Stimulated activated CD4-positive, alpha-beta T cell treated with anti-CD3 and anti-CD28 coated beads, Interleukin-15, amount 100 ng/mL, for 48 hours (primary cell): ENCODE measurements around the gene DHX16.
"Not testable (repeated sequence)": the region's sequence is repeated elsewhere in the genome, so short reads cannot be mapped to it uniquely, and the experiment has no call there.

Experiments used
- DNase-seq, 2 donors: peaks; one replicate each; pipeline ENCODE4 v3.0.0-alpha.2; 2020; ENCODE audit warnings: low read depth in 2 of 2

Gene DHX16

GRCh38 chr6:30672445-30673253 is at the start of gene DHX16:
Gene DHX16, minus strand, starts transcription at chr6:30673006. Its CDS starts 165 bp downstream, at chr6:30672841.
- DNase-seq = peak; percentile 77 to 89

GRCh38 chr6:30722025-30722279 is 49.1 kb upstream of the DHX16 start:
- not testable (repeated sequence) for DNase-seq

GRCh38 chr6:30721198-30722024 is 48.6 kb upstream of the DHX16 start:
- peak; percentile 90 to 95 for DNase-seq

DNA sequence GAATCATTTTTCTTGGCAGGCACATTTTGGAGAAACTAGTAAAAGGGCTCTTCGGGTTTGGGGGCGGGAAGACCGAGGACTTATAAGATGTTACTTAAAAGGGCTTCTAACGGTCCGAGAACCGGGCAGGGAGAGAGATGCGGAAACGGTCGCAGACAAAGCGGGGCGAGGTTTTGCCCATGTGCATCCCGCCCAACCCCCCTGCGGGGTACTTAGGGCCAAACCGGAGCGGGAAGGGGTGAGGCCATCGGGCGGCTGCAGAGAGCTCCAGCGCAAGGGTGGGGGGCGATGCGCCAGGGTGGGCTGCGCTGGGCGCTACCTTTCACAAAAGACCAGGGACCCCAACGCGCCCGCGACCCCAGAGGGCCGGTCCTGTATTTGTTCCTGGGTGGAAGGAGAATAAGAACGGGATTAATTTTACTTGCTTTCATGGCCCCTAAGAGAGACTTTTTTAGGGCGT is 48.0 kb upstream of the DHX16 start:
- DNase-seq = no peak

DNA sequence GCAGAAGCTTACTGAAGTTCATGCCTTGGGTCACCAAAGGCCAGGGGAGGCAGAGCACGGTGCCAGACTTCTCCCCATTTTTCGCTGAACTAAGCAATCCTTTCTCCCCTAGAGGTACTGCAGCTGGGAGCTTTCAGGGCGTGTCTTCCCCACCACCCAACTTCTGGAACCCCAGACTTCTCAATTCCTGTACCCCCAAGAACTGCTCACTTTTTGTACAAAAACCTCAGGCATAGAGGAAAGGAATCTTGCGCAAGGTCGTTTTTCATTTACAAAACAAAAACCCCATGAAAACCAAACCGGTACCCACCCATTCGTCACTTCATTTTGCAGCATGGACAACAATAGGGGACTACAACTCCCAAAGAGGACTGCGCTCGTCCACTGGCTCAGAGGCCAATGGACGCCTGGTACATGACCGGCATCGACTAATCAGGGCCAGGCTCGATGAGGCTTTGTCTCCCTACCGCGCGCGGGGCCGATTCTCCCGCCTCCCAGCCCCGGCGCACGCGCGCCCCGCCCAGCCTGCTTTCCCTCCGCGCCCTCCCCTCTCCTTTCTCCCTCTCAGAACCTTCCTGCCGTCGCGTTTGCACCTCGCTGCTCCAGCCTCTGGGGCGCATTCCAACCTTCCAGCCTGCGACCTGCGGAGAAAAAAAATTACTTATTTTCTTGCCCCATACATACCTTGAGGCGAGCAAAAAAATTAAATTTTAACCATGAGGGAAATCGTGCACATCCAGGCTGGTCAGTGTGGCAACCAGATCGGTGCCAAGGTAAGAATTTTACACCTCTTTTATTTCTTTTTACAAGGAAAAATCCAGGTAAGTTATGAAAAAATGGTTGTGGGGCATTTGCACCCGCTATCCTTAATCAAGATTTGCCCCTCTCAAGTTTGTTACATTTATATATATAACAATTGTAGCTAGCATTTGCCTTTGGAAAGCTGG is 47.3 kb upstream of the DHX16 start, which contains the start of gene TUBB:
Gene TUBB, plus strand, starts transcription at position 562 of the 947 bp plus-strand sequence. Its CDS starts 155 bp downstream, at position 717.
- DNase-seq = peak; percentile 94

GRCh38 chr6:30719356-30719755 is 46.5 kb upstream of the DHX16 start:
- no peak for DNase-seq

- not testable (repeated sequence) for DNase-seq
Measured at GRCh38 chr6:30717845-30718720, 45.3 kb upstream of the DHX16 start.

GRCh38 chr6:30717129-30717844 is 44.5 kb upstream of the DHX16 start, which contains the start of gene MDC1:
Gene MDC1, minus strand, starts transcription at chr6:30717281. Its CDS starts 2,106 bp downstream, at chr6:30715175.
- peak; percentile 99 for DNase-seq

DNA sequence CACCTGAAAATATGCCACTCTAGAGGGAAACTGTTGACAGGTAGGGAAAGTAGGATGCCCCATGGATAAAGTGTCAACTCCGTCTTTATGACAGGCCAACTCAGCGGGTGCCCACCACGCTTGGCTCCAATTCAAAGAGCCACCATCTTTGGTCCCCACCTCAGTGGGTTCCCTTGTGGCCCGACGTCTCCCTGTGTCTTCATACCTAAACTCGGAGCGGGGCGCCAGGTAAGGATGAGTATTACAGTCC is 44.0 kb upstream of the DHX16 start:
- DNase-seq = no peak

DNA sequence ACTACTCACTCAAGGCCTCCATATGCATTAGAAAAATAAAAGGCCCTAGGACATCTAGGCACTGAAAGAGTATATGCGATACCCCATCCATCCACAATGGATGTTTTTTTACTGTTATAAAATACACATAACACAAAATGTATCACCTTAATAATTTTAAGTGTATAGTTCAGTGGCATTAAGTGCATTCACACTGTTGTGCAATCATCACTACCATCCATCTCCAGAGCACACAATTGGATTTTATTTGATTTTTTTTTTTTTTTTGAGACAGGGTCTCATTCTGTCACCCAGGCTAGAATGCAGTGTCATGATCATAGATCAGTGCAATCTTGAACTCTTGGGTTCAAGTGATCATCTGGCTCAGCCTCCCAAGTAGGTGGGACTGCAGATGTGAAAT is 41.5 kb upstream of the DHX16 start:
- DNase-seq = no peak

DNA sequence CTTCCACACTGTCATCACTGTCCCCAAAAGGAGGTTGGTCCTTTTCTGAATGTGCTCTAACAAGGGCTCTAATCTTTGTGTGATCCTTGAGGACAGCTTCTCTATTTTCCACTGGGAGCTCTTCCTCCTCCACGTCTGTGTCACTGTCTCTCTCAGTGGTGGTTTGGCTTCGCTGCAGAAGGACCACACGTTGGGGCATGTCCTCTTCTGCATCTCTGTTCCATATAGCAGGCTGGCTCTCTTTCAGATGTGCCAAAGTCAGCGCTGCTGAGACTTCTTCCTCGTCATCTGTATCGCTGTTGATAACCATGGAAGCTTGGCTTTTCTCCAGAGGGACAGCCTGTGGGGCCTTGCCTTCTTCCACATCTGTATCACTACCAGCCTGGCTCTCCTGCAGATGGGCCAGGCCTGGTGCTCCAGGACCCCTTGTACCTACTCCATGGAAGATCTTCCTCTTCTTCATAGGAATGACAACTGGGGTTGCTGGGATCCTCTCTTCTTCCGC is 39.7 kb upstream of the DHX16 start:
- DNase-seq = no peak

GRCh38 chr6:30711758-30712380 is 39.1 kb upstream of the DHX16 start:
- DNase-seq = no peak

GRCh38 chr6:30709101-30709868 is 36.5 kb upstream of the DHX16 start:
- no peak for DNase-seq

GRCh38 chr6:30707281-30707850 is 34.6 kb upstream of the DHX16 start:
- no peak for DNase-seq

- DNase-seq = no peak
Measured at GRCh38 chr6:30705620-30706019, 32.8 kb upstream of the DHX16 start.

DNA sequence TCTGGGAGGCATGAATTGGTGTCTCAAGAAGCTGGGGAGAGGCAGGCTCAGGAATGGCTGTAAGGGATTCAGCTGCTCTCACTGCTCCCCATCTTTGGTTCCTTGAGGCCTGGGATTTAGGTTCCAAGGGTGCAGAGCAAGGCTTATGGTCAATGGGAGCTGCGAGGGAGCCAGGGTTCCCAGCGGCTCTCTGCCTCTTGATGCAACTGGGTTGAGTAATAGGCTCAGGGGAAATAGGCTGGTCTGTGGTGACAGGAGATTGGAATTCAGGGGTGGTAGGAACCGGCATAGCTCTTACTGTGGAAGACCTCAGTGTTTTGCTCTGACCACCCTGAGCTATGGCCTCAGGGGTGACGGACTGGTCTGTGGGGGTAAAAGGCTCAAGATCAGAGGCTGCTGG is 31.0 kb upstream of the DHX16 start:
- DNase-seq = no peak

DNA sequence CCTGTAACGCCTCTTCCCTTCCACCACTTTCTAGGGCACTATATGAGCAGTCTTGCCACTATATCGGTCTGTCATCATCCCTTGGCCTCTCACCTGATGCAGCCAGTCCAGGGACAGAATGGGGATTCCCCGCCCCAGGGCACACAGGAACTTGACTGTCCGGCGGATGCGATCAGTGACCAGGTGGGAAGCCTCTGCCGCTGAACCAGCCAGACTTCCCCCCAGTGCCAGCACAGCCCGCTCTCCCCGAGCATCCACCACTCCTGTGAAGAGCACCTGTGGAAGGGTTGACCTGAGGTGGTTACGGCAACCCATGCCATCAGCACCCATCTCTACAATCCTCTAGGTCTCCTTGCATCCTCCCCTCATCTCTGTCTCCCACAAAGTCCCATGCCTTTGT is 30.2 kb upstream of the DHX16 start:
- no peak for DNase-seq

- no peak for DNase-seq
Measured at GRCh38 chr6:30700340-30700739, 27.5 kb upstream of the DHX16 start.

DNA sequence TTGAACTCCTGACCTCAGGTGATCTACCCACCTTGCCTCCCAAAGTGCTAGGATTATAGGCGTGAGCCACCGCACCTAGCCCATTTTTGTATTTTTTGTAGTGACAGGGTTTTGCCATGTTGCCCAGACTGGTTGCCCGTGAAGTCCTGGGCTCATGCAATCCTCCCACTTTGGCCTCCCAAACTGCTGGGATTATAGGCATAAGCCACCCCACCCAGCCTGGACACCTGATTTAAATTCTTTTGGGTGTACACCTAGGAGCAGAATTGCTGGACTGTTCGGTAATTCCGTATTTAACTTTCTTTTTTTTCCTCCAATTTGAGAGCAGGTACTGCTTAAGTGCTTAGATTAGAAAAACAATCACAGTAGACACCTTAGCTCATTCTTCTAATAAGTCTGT is 23.6 kb upstream of the DHX16 start:
- no peak for DNase-seq
